Fibroblast of lung (primary cell): ENCODE measurements around the gene CCNT2. TPM values are rescaled to one million over a fixed set of nuclear protein-coding genes. Genes with fewer than 3 reads are reported as not detected.
"Not testable (repeated sequence)": the region's sequence is repeated elsewhere in the genome, so short reads cannot be mapped to it uniquely, and the experiment has no call there.

Experiments
- DNase-seq, 2 donors: peaks; one replicate each; pipeline versions ENCODE4 v3.0.0 to v3.0.0-alpha.2; 2010; ENCODE audit warnings: low read depth in 2 of 2
- H2AFZ ChIP-seq: 2 replicates; pipeline ENCODE4 v1.5.1; 2012; ENCODE audit warnings: low read length, control low read depth, inconsistent platforms
- H3K27ac ChIP-seq: 2 replicates; pipeline ENCODE4 v1.5.1; 2011; ENCODE audit warnings: low read length, control low read depth; ENCODE audit not compliant: insufficient read depth
- H3K27me3 ChIP-seq: 2 replicates; pipeline ENCODE4 v1.5.1; 2011; ENCODE audit warnings: mild to moderate bottlenecking, low read length; ENCODE audit not compliant: control insufficient read depth, insufficient read depth
- H3K36me3 ChIP-seq: 2 replicates; pipeline ENCODE4 v1.5.1; 2011; ENCODE audit warnings: low read length; ENCODE audit not compliant: control insufficient read depth, insufficient read depth
- H3K4me1 ChIP-seq: 2 replicates; pipeline ENCODE4 v1.5.1; 2011; ENCODE audit warnings: low read length; ENCODE audit not compliant: control insufficient read depth, insufficient read depth; ENCODE audit errors: extremely low read depth
- H3K4me2 ChIP-seq: 2 replicates; pipeline ENCODE4 v1.5.1; 2011; ENCODE audit warnings: low read length, control low read depth; ENCODE audit not compliant: insufficient read depth; ENCODE audit errors: extremely low read depth
- H3K4me3 ChIP-seq, 4 experiments: fragments of 200-600 bp in 1 of 4; sonication (generic) in 1 of 4; replicated peaks in 1 of 4; 2 replicates each; pipeline ENCODE4 v1.5.1; 2011 to 2016; ENCODE audit warnings: low read length in 4 of 4, low read depth in 3 of 4, mild to moderate bottlenecking in 3 of 4, control low read depth in 2 of 4, inconsistent platforms in 1 of 4, mixed read lengths in 1 of 4; ENCODE audit not compliant: insufficient read depth in 1 of 4; ENCODE audit errors: control extremely low read depth in 1 of 4
- H3K79me2 ChIP-seq: 2 replicates; pipeline ENCODE4 v1.5.1; 2012; ENCODE audit warnings: mild to moderate bottlenecking, low read length, inconsistent platforms; ENCODE audit not compliant: control insufficient read depth, insufficient read depth
- H3K9ac ChIP-seq: 2 replicates; pipeline ENCODE4 v1.5.1; 2011; ENCODE audit warnings: mild to moderate bottlenecking, low read length, control low read depth; ENCODE audit not compliant: insufficient read depth
- H3K9me3 ChIP-seq: 2 replicates; pipeline ENCODE4 v1.5.1; 2012; ENCODE audit warnings: low read depth, low read length; ENCODE audit not compliant: control insufficient read depth, insufficient read depth
- H4K20me1 ChIP-seq: 2 replicates; pipeline ENCODE4 v1.5.1; 2011; ENCODE audit warnings: low read length; ENCODE audit not compliant: control insufficient read depth, insufficient read depth; ENCODE audit errors: extremely low read depth
- EZH2 ChIP-seq: IDR thresholded peaks from 2 replicates; pipeline ENCODE4 v1.5.1; 2012; ENCODE audit warnings: low read length, control low read depth, mild to moderate bottlenecking; ENCODE audit errors: missing control alignments
- polyA plus RNA-seq, 2 donors: library from polyadenylated mRNA; depleted of rRNA in 1 of 2; stranded (reverse) in 1 of 2; unstranded in 1 of 2; fragments of >200 nt; gene quantifications; 2 replicates each; pipeline ENCODE4 v1.2.1, GENCODE V29; 2011 to 2012; ENCODE audit warnings: missing spikeins in 1 of 2
- total RNA-seq: library from RNA; depleted of rRNA; stranded (reverse); fragments of >200 nt; gene quantifications from 2 replicates; pipeline ENCODE4 v1.2.1, GENCODE V29; 2014
- TF ChIP-seq, protein P1 (sequence below), 2 donors: IDR thresholded peaks in 1 of 2; conservative IDR thresholded peaks in 1 of 2; 1 replicate in 1 of 2; 2 replicates in 1 of 2; pipeline ENCODE4 v1.5.1; 2011 to 2012; ENCODE audit warnings: low read length in 2 of 2, control low read depth in 1 of 2, inconsistent platforms in 1 of 2, low read depth in 1 of 2, mild to moderate bottlenecking in 1 of 2

CCNT2 gene
- total and polyA plus RNA-seq, 2 donors (not counting 1 experiment from before 2014, with no cell fraction given), result 10.5 to 30.1 TPM

DNA sequence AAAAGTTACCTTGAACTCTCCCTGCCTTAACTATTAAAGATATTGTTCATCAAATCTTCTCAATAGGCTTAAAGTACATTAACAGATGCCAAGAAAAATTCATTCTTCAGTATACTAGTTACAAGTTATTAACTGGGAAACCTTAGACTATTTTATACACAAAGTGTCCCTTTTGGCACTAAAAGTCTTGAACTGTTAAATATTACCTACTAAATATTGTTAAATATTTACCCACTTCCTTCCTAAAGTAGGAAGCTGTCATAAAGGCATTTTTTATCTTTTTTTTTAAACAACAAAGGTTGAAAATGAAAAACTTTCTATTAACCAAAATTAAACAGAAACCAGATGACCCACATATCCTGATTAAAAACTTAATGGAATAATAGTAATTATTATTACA, 19.4 kb upstream of the CCNT2 start:
- no peak overlapping the region for H3K4me2 ChIP-seq
- no peaks in the 10 kb centered on the region for H3K4me1 ChIP-seq
- H4K20me1 ChIP-seq, result no peaks in the 10 kb centered on the region
- H3K9me3 ChIP-seq, result no peaks in the 10 kb centered on the region
- no peak for DNase-seq
- no peak overlapping the region for H3K9ac ChIP-seq
- H3K36me3 ChIP-seq, result no peaks in the 10 kb centered on the region
- H3K27ac ChIP-seq, result no peak overlapping the region
- no peaks in the 10 kb centered on the region for H3K79me2 ChIP-seq
- H3K27me3 ChIP-seq, result no peaks in the 10 kb centered on the region
- H2AFZ ChIP-seq, result no peak overlapping the region
- no peak for TF ChIP-seq EZH2
- TF ChIP-seq, protein P1, sequence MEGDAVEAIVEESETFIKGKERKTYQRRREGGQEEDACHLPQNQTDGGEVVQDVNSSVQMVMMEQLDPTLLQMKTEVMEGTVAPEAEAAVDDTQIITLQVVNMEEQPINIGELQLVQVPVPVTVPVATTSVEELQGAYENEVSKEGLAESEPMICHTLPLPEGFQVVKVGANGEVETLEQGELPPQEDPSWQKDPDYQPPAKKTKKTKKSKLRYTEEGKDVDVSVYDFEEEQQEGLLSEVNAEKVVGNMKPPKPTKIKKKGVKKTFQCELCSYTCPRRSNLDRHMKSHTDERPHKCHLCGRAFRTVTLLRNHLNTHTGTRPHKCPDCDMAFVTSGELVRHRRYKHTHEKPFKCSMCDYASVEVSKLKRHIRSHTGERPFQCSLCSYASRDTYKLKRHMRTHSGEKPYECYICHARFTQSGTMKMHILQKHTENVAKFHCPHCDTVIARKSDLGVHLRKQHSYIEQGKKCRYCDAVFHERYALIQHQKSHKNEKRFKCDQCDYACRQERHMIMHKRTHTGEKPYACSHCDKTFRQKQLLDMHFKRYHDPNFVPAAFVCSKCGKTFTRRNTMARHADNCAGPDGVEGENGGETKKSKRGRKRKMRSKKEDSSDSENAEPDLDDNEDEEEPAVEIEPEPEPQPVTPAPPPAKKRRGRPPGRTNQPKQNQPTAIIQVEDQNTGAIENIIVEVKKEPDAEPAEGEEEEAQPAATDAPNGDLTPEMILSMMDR (conservative IDR thresholded peaks at IDR 0.05 in 1 of 2, IDR thresholded peaks at IDR 0.05 in 1 of 2; ENCODE audit: low read depth in 1 of 2, low read length in 2 of 2), result no peak
- H3K4me3 ChIP-seq, result no peak overlapping the region

- Histone ChIP-seq H4K20me1 (no peaks in the 10 kb centered on the region), H3K9me3 (no peaks in the 10 kb centered on the region), H3K27me3 (no peaks in the 10 kb centered on the region), H3K4me1 (no peaks in the 10 kb centered on the region), H3K9ac (no peak overlapping the region), H3K27ac (no peak overlapping the region), H3K79me2 (no peaks in the 10 kb centered on the region), H3K4me2 (no peak overlapping the region), H3K4me3 (no peak overlapping the region), H2AFZ (no peak overlapping the region), H3K36me3 (no peaks in the 10 kb centered on the region)
- peak; percentile 26 to 65 for DNase-seq
- TF ChIP-seq, protein P1 (conservative IDR thresholded peaks at IDR 0.05 in 1 of 2, IDR thresholded peaks at IDR 0.05 in 1 of 2; ENCODE audit: low read depth in 1 of 2, low read length in 2 of 2), result no peak
- TF ChIP-seq EZH2, result no peak
These were observed 18.5 kb upstream of the CCNT2 start for GRCh38 chr2:134900151-134900550.

DNA sequence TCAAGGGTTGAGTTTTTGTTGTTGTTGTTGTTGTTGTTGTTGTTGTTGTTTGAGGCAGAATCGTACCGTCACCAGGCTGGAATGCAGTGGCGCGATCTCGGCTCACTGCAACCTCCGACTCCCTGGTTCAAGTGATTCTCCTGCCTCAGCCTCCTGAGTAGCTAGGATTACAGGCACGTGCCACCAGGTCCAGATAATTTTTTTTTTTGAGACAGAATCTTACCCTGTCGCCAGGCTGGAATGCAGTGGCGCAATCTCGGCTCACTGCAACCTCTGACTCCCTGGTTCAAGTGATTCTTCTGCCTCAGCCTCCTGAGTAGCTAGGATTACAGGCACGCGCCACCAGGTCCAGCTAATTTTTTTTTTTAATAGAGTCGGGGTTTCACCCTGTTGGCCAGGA, 14.9 kb upstream of the CCNT2 start:
- not testable (repeated sequence) for DNase-seq, H3K79me2 ChIP-seq

DNA sequence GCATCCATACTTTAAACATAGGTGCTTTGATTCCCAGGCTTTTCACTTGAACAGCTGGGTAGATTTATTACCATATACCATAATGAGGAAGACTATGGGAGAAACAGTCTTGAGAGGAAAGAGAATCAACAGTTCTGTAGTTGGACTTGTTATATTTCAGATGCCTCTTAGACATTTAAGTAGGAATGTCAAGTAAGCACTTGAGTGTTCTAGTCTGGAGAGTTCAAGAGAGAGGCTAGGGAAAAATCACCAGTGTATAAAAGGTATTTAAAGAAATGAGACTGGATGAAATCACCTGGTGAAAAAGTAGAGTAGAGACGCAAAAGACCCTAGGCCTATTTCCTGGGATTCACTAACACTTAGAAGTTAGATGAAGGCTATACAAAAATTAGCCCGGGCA, 13.5 kb upstream of the CCNT2 start:
- Histone ChIP-seq H3K79me2 (no peaks in the 10 kb centered on the region), H3K4me1 (no peaks in the 10 kb centered on the region), H3K4me3 (no peak overlapping the region), H3K27ac (no peak overlapping the region), H4K20me1 (no peaks in the 10 kb centered on the region), H2AFZ (no peak overlapping the region), H3K9me3 (no peaks in the 10 kb centered on the region), H3K36me3 (no peaks in the 10 kb centered on the region), H3K27me3 (no peaks in the 10 kb centered on the region), H3K9ac (no peak overlapping the region), H3K4me2 (no peak overlapping the region)
- TF ChIP-seq EZH2, result no peak
- TF ChIP-seq, protein P1 (conservative IDR thresholded peaks at IDR 0.05 in 1 of 2, IDR thresholded peaks at IDR 0.05 in 1 of 2; ENCODE audit: low read depth in 1 of 2, low read length in 2 of 2), result no peak
- DNase-seq, result no peak

More for the DNA sequence above, 14.9 kb upstream of the CCNT2 start:
- not testable (repeated sequence) for H4K20me1 ChIP-seq, H3K36me3 ChIP-seq, H3K4me1 ChIP-seq, H2AFZ ChIP-seq, H3K27ac ChIP-seq, H3K4me2 ChIP-seq, H3K9ac ChIP-seq, H3K4me3 ChIP-seq, H3K27me3 ChIP-seq, H3K9me3 ChIP-seq
